ES-I3 (cell line): Measurements from ENCODE around the gene DTX2.
"Not testable (repeated sequence)": the region's sequence is repeated elsewhere in the genome, so short reads cannot be mapped to it uniquely, and the experiment has no call there.

Experiments used
- H3K36me3 ChIP-seq: 2 replicates; pipeline ENCODE4 v1.6.1; 2013; ENCODE audit warnings: mild to moderate bottlenecking, low read length, control low read depth, moderate library complexity; ENCODE audit not compliant: insufficient read depth
- H3K4me1 ChIP-seq: 2 replicates; pipeline ENCODE4 v1.6.1; 2013; ENCODE audit warnings: mild to moderate bottlenecking, control low read depth, low read length; ENCODE audit not compliant: insufficient read depth
- H3K9ac ChIP-seq: 2 replicates; pipeline ENCODE4 v1.6.1; 2013; ENCODE audit warnings: low read depth, mild to moderate bottlenecking, low read length, moderate library complexity
- H3K9me3 ChIP-seq: 2 replicates; pipeline ENCODE4 v1.6.1; 2013; ENCODE audit warnings: mild to moderate bottlenecking, low read length, moderate library complexity; ENCODE audit not compliant: control insufficient read depth, insufficient read depth

DTX2 gene

GRCh38 chr7:76549025-76549854 is 87.7 kb downstream of the DTX2 start:
- not testable (repeated sequence) for H3K4me1 ChIP-seq, H3K36me3 ChIP-seq, H3K9me3 ChIP-seq
- peak overlapping the region; percentile 75 for H3K9ac ChIP-seq

GRCh38 chr7:76549855-76550248 is 88.3 kb downstream of the DTX2 start:
- H3K9ac ChIP-seq: peak overlapping the region; percentile 75
- not testable (repeated sequence) for H3K9me3 ChIP-seq, H3K36me3 ChIP-seq, H3K4me1 ChIP-seq

- H3K9me3 ChIP-seq, H3K36me3 ChIP-seq, H3K9ac ChIP-seq, H3K4me1 ChIP-seq: not testable (repeated sequence)
These were observed 90.5 kb downstream of the DTX2 start for GRCh38 chr7:76551992-76552391.
